ENCODE measurements around the gene MSI2. TPM values are rescaled to one million over a fixed set of nuclear protein-coding genes. Genes with fewer than 3 reads are reported as not detected.

MSI2 gene
- total RNA-seq, 2 experiments from 2014 or later, result 107 to 111 TPM

GRCh38 chr17:57305144-57305728, 48.9 kb downstream of the MSI2 start:
- no peak for DNase-seq
- Mint-ChIP-seq H3K4me3 (no peak overlapping the region), H3K9me3 (no peaks in the 10 kb centered on the region), H3K27me3 (no peaks in the 10 kb centered on the region), H3K36me3 (ENCODE audit: low read depth) (peaks cover 37% of the 10 kb centered on the region), H3K27ac (no peak overlapping the region), H3K4me1 (peaks cover 14% of the 10 kb centered on the region)
- ChIA-PET CTCF (no interaction called here), POLR2A (no interaction called here)

- CTCF ChIA-PET, result interaction anchor here (0.6 kb wide), 1 partner anchor 328 kb away, joined by 3 read pairs; the partner anchor contains the start of gene SCPEP1
- H3K4me3 Mint-ChIP-seq, result no peak overlapping the region
- H3K27ac Mint-ChIP-seq, result no peak overlapping the region
- H3K9me3 Mint-ChIP-seq, result no peaks in the 10 kb centered on the region
- POLR2A ChIA-PET, result no interaction called here
- H3K36me3 Mint-ChIP-seq (ENCODE audit: low read depth), result peaks cover 32% of the 10 kb centered on the region
- no peak for DNase-seq
- peaks cover 14% of the 10 kb centered on the region for H3K4me1 Mint-ChIP-seq
- H3K27me3 Mint-ChIP-seq, result no peaks in the 10 kb centered on the region
These were observed 49.7 kb downstream of the MSI2 start for GRCh38 chr17:57305908-57306504.

- peaks cover 16% of the 10 kb centered on the region for H3K36me3 Mint-ChIP-seq (ENCODE audit: low read depth)
These were observed 52.3 kb downstream of the MSI2 start for GRCh38 chr17:57308543-57309186.

GRCh38 chr17:57309479-57309878, 53.2 kb downstream of the MSI2 start:
- no peaks in the 10 kb centered on the region for H3K27me3 Mint-ChIP-seq
- H3K27ac Mint-ChIP-seq, result no peak overlapping the region
- peaks cover 16% of the 10 kb centered on the region for H3K36me3 Mint-ChIP-seq (ENCODE audit: low read depth)
- no peak for DNase-seq
- no peak overlapping the region for H3K4me3 Mint-ChIP-seq
- ChIA-PET CTCF (interaction anchor here (1.2 kb wide), 1 partner anchor 66 kb away, joined by 3 read pairs; no protein-coding TSS in a partner anchor), POLR2A (no interaction called here)
- no peaks in the 10 kb centered on the region for H3K4me1 Mint-ChIP-seq
- no peaks in the 10 kb centered on the region for H3K9me3 Mint-ChIP-seq

More at GRCh38 chr17:57308543-57309186, 52.3 kb downstream of the MSI2 start:
- ChIA-PET POLR2A (no interaction called here), CTCF (interaction anchor here (0.7 kb wide), 1 partner anchor 525 kb away, joined by 3 read pairs; no protein-coding TSS in a partner anchor)
- H3K9me3 Mint-ChIP-seq, result no peaks in the 10 kb centered on the region
- H3K4me3 Mint-ChIP-seq, result no peak overlapping the region
- no peak for DNase-seq
- H3K27me3 Mint-ChIP-seq, result no peaks in the 10 kb centered on the region
- H3K4me1 Mint-ChIP-seq, result peaks cover 1% of the 10 kb centered on the region
- H3K27ac Mint-ChIP-seq, result no peak overlapping the region

- Mint-ChIP-seq H3K4me1 (no peaks in the 10 kb centered on the region), H3K9me3 (no peaks in the 10 kb centered on the region), H3K4me3 (no peak overlapping the region), H3K36me3 (ENCODE audit: low read depth) (peaks cover 16% of the 10 kb centered on the region), H3K27ac (no peak overlapping the region), H3K27me3 (no peaks in the 10 kb centered on the region)
- CTCF ChIA-PET, result no interaction called here
- no peak for DNase-seq
- POLR2A ChIA-PET, result no interaction called here
These were observed 55.2 kb downstream of the MSI2 start for GRCh38 chr17:57311281-57312216.

- POLR2A ChIA-PET, result no interaction called here
- H3K27me3 Mint-ChIP-seq, result no peaks in the 10 kb centered on the region
- no peaks in the 10 kb centered on the region for H3K4me1 Mint-ChIP-seq
- peaks cover 16% of the 10 kb centered on the region for H3K36me3 Mint-ChIP-seq (ENCODE audit: low read depth)
- CTCF ChIA-PET, result no interaction called here
- H3K27ac Mint-ChIP-seq, result no peak overlapping the region
- no peak for DNase-seq
- no peak overlapping the region for H3K4me3 Mint-ChIP-seq
- H3K9me3 Mint-ChIP-seq, result no peaks in the 10 kb centered on the region
These were observed 55.9 kb downstream of the MSI2 start for GRCh38 chr17:57312242-57312641.

- no peaks in the 10 kb centered on the region for H3K27me3 Mint-ChIP-seq
- CTCF ChIA-PET, result no interaction called here
- no peaks in the 10 kb centered on the region for H3K4me1 Mint-ChIP-seq
- DNase-seq, result no peak
- POLR2A ChIA-PET, result no interaction called here
- H3K36me3 Mint-ChIP-seq (ENCODE audit: low read depth), result peaks cover 13% of the 10 kb centered on the region
- no peaks in the 10 kb centered on the region for H3K9me3 Mint-ChIP-seq
- no peak overlapping the region for H3K4me3 Mint-ChIP-seq
- H3K27ac Mint-ChIP-seq, result no peak overlapping the region
These were observed 56.9 kb downstream of the MSI2 start for GRCh38 chr17:57313097-57313835.

- no peak overlapping the region for H3K27ac Mint-ChIP-seq
- POLR2A ChIA-PET, result no interaction called here
- H3K4me3 Mint-ChIP-seq, result no peak overlapping the region
- H3K36me3 Mint-ChIP-seq (ENCODE audit: low read depth), result peaks cover 6% of the 10 kb centered on the region
- H3K27me3 Mint-ChIP-seq, result no peaks in the 10 kb centered on the region
- CTCF ChIA-PET, result interaction anchor here (0.5 to 1.0 kb wide), 2 partner anchors 71 to 76 kb away, joined by 3 to 5 read pairs; no protein-coding TSS in a partner anchor
- H3K9me3 Mint-ChIP-seq, result no peaks in the 10 kb centered on the region
- H3K4me1 Mint-ChIP-seq, result no peaks in the 10 kb centered on the region
- DNase-seq, result no peak
These were observed 59.0 kb downstream of the MSI2 start for GRCh38 chr17:57315061-57316015.

- ChIA-PET POLR2A (no interaction called here), CTCF (no interaction called here)
- no peaks in the 10 kb centered on the region for H3K4me1 Mint-ChIP-seq
These were observed 60.0 kb downstream of the MSI2 start for GRCh38 chr17:57316361-57316760.

GRCh38 chr17:57317079-57317478, 60.8 kb downstream of the MSI2 start:
- peaks cover 2% of the 10 kb centered on the region for H3K36me3 Mint-ChIP-seq (ENCODE audit: low read depth)
- CTCF ChIA-PET, result no interaction called here
- no peak overlapping the region for H3K27ac Mint-ChIP-seq
- H3K4me3 Mint-ChIP-seq, result no peak overlapping the region
- H3K27me3 Mint-ChIP-seq, result no peaks in the 10 kb centered on the region
- no peaks in the 10 kb centered on the region for H3K4me1 Mint-ChIP-seq
- DNase-seq, result no peak
- POLR2A ChIA-PET, result no interaction called here
- no peaks in the 10 kb centered on the region for H3K9me3 Mint-ChIP-seq

More at GRCh38 chr17:57316361-57316760, 60.0 kb downstream of the MSI2 start:
- H3K9me3 Mint-ChIP-seq, result no peaks in the 10 kb centered on the region
- H3K27ac Mint-ChIP-seq, result no peak overlapping the region
- DNase-seq, result no peak
- no peaks in the 10 kb centered on the region for H3K27me3 Mint-ChIP-seq
- H3K4me3 Mint-ChIP-seq, result no peak overlapping the region
- H3K36me3 Mint-ChIP-seq (ENCODE audit: low read depth), result peaks cover 2% of the 10 kb centered on the region

GRCh38 chr17:57318913-57319312, 62.6 kb downstream of the MSI2 start:
- Mint-ChIP-seq H3K4me1 (no peaks in the 10 kb centered on the region), H3K9me3 (no peaks in the 10 kb centered on the region), H3K36me3 (ENCODE audit: low read depth) (peaks cover 9% of the 10 kb centered on the region), H3K27me3 (no peaks in the 10 kb centered on the region), H3K27ac (no peak overlapping the region), H3K4me3 (no peak overlapping the region)
- DNase-seq, result no peak
- POLR2A ChIA-PET, result no interaction called here
- CTCF ChIA-PET, result no interaction called here

- CTCF ChIA-PET, result interaction anchor here (0.9 kb wide), 1 partner anchor 352 kb away, joined by 3 read pairs; no protein-coding TSS in a partner anchor
- no peaks in the 10 kb centered on the region for H3K4me1 Mint-ChIP-seq
- H3K27me3 Mint-ChIP-seq, result no peaks in the 10 kb centered on the region
- no peak overlapping the region for H3K27ac Mint-ChIP-seq
- H3K36me3 Mint-ChIP-seq (ENCODE audit: low read depth), result peaks cover 15% of the 10 kb centered on the region
- POLR2A ChIA-PET, result no interaction called here
- H3K4me3 Mint-ChIP-seq, result no peak overlapping the region
- no peak for DNase-seq
- H3K9me3 Mint-ChIP-seq, result no peaks in the 10 kb centered on the region
These were observed 63.5 kb downstream of the MSI2 start for GRCh38 chr17:57319806-57320205.

Data from activated CD4-positive, alpha-beta memory T cell treated with anti-CD3 and anti-CD28 coated beads, Interleukin-2, amount 10 ng/mL, durations not matched to agents 7 days and 5 days (primary cell).